ENCODE data around the gene PSAPL1. TPM values are rescaled to one million over a fixed set of nuclear protein-coding genes. Genes with fewer than 3 reads are reported as not detected.

The PSAPL1 gene
- total RNA-seq, 1 experiment from 2014 or later: 0.05 TPM

DNA sequence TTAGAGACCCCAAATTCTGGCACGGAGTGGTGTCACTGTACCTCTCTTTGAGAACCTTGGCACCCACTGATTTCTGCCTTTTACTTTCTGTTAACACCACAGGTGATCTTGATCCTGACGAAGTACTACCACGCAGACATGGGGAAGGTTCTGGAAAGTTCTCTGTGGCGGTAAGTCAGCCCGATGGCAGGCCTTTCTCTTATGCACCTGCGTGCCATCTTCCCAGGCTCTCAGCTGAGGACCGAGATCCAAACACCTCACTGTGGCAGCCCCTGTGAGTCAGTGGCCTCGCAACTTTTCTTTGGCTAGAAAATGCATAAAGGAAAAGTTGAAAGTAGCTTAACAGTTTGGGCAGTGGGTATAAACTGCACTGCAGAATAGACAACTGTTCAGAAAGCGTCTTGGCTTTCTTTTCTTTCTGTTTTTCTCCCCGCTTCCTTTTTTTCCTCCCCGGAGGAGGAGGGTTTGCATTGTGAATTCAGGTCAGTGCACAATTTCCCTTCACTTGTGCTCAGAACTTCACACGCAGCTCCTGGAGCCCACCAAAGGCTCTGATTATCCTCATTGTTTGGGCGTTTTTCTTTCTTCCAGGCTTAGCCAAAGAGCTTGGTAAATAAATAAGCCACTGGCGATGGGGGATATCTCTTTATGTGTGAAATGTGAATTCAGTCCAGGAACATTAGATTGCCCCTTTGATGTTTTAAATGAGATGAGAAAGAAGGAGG, 38.4 kb downstream of the PSAPL1 start (continued):
- TF ChIP-seq, protein P1, sequence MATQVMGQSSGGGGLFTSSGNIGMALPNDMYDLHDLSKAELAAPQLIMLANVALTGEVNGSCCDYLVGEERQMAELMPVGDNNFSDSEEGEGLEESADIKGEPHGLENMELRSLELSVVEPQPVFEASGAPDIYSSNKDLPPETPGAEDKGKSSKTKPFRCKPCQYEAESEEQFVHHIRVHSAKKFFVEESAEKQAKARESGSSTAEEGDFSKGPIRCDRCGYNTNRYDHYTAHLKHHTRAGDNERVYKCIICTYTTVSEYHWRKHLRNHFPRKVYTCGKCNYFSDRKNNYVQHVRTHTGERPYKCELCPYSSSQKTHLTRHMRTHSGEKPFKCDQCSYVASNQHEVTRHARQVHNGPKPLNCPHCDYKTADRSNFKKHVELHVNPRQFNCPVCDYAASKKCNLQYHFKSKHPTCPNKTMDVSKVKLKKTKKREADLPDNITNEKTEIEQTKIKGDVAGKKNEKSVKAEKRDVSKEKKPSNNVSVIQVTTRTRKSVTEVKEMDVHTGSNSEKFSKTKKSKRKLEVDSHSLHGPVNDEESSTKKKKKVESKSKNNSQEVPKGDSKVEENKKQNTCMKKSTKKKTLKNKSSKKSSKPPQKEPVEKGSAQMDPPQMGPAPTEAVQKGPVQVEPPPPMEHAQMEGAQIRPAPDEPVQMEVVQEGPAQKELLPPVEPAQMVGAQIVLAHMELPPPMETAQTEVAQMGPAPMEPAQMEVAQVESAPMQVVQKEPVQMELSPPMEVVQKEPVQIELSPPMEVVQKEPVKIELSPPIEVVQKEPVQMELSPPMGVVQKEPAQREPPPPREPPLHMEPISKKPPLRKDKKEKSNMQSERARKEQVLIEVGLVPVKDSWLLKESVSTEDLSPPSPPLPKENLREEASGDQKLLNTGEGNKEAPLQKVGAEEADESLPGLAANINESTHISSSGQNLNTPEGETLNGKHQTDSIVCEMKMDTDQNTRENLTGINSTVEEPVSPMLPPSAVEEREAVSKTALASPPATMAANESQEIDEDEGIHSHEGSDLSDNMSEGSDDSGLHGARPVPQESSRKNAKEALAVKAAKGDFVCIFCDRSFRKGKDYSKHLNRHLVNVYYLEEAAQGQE (IDR thresholded peaks at IDR 0.05; ENCODE audit: low read depth): no peak
- TF ChIP-seq ZNF274 (IDR thresholded peaks at IDR 0.05; ENCODE audit: low read depth, low read length): no peak
- no peak for TF ChIP-seq POLR2A (IDR thresholded peaks at IDR 0.05; ENCODE audit: borderline replicate concordance, extremely low read depth, insufficient read depth, insufficient read length)
- TF ChIP-seq CBX3 (IDR thresholded peaks at IDR 0.05; ENCODE audit: low read depth): no peak

DNA sequence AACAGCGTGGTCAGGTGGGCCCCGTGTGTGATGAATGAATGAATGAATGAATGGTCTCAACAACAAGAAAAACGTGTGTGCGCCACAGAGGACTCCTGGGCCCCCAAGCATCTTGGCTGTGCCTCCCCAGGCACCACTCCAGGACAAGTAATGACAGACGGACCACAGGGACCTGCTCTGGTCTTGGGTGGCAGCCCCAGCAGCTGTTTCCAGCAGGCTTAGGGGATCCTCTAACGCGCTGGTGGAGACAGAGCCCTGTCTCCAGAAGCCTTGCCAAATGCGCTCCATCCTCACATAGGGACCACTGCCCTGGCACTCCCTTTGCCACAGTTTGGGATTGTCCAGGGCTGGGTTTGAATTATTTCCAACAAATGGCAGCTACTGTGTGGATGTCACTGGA, 39.1 kb downstream of the PSAPL1 start:
- Histone ChIP-seq H3K27ac (ENCODE audit: low read depth, low read length) (no peak overlapping the region), H3K9ac (ENCODE audit: low read length) (no peak overlapping the region), H2AFZ (ENCODE audit: low read depth, low read length, poor library complexity, severe bottlenecking) (no peak overlapping the region), H4K20me1 (ENCODE audit: insufficient read depth) (no peaks in the 10 kb centered on the region), H3K36me3 (ENCODE audit: control insufficient read depth in 1 of 2, insufficient read depth in 2 of 2, low read length in 2 of 2) (no peaks in the 10 kb centered on the region), H3K4me2 (ENCODE audit: low read length) (no peak overlapping the region), H3K9me3 (ENCODE audit: control insufficient read depth in 1 of 2, insufficient read depth in 1 of 2, low read depth in 1 of 2, low read length in 2 of 2) (no peaks in the 10 kb centered on the region), H3K4me3 (replicated peaks in 1 of 2; ENCODE audit: low read depth in 1 of 2, low read length in 2 of 2) (no peak overlapping the region), H3K79me2 (ENCODE audit: insufficient read depth, low read length) (no peaks in the 10 kb centered on the region), H3K27me3 (ENCODE audit: insufficient read depth, low read length) (peaks cover 47% of the 10 kb centered on the region), H3K4me1 (ENCODE audit: control insufficient read depth in 1 of 2, insufficient read depth in 2 of 2, low read length in 2 of 2) (peaks cover 5 to 6% of the 10 kb centered on the region in 2 experiments; a peak in 2 of 4 replicates), H3K9me2 (ENCODE audit: insufficient read depth) (peaks cover under 1% of the 10 kb centered on the region; the same call in 1 of the 2 replicates)
- RAD21 ChIA-PET (ENCODE audit: low non-redundant PET in 1 of 2, low total read pairs in 2 of 2, uncharacterized antibody in 2 of 2, unreplicated experiment in 2 of 2): no interaction called here
- ATAC-seq (no peak), DNase-seq (ENCODE audit: low read depth, low spot score) (no peak)
- BruUV-seq (replicated peaks): no TSS peak
- CTCF ChIA-PET: no interaction called here
- POLR2A ChIA-PET: no interaction called here
- intact Hi-C loops (cut with micrococcal nuclease): no loop called here
- TF ChIP-seq EGR1 (IDR thresholded peaks at IDR 0.05; ENCODE audit: low read depth) (no peak), CBX3 (IDR thresholded peaks at IDR 0.05; ENCODE audit: low read depth) (no peak), ZFX (IDR thresholded peaks at IDR 0.05) (no peak), ATF3 (IDR thresholded peaks at IDR 0.05) (no peak), JUND (IDR thresholded peaks at IDR 0.05) (no peak), SIN3A (IDR thresholded peaks at IDR 0.05; ENCODE audit: low read depth) (no peak), YY1 (IDR thresholded peaks at IDR 0.05; ENCODE audit: extremely low read depth, insufficient replicate concordance, low read depth, low read length) (no peak), SRF (IDR thresholded peaks at IDR 0.05; ENCODE audit: low read depth) (no peak), CEBPB (IDR thresholded peaks at IDR 0.05; ENCODE audit: low read depth) (no peak), ELF1 (IDR thresholded peaks at IDR 0.05; ENCODE audit: borderline replicate concordance, low read depth) (no peak), POLR2A (IDR thresholded peaks at IDR 0.05; ENCODE audit: borderline replicate concordance, extremely low read depth, insufficient read depth, insufficient read length) (no peak), SP1 (IDR thresholded peaks at IDR 0.05; ENCODE audit: low read depth) (no peak), EZH2phosphoT487 (IDR thresholded peaks at IDR 0.05; ENCODE audit: borderline replicate concordance) (no peak)
- TF ChIP-seq, protein P1 (IDR thresholded peaks at IDR 0.05; ENCODE audit: low read depth): no peak
- TF ChIP-seq, protein P2, sequence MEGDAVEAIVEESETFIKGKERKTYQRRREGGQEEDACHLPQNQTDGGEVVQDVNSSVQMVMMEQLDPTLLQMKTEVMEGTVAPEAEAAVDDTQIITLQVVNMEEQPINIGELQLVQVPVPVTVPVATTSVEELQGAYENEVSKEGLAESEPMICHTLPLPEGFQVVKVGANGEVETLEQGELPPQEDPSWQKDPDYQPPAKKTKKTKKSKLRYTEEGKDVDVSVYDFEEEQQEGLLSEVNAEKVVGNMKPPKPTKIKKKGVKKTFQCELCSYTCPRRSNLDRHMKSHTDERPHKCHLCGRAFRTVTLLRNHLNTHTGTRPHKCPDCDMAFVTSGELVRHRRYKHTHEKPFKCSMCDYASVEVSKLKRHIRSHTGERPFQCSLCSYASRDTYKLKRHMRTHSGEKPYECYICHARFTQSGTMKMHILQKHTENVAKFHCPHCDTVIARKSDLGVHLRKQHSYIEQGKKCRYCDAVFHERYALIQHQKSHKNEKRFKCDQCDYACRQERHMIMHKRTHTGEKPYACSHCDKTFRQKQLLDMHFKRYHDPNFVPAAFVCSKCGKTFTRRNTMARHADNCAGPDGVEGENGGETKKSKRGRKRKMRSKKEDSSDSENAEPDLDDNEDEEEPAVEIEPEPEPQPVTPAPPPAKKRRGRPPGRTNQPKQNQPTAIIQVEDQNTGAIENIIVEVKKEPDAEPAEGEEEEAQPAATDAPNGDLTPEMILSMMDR (IDR thresholded peaks at IDR 0.05 in 2 of 3, conservative IDR thresholded peaks at IDR 0.05 in 1 of 3; ENCODE audit: borderline replicate concordance in 1 of 3, insufficient read depth in 1 of 3, low read depth in 2 of 3, low read length in 2 of 3): no peak
